Osteocyte (in vitro differentiated cells): ENCODE data around the gene LMBR1. TPM values are rescaled to one million over a fixed set of nuclear protein-coding genes. Genes with fewer than 3 reads are reported as not detected.

ENCODE experiments used
- DNase-seq: peaks from one replicate; pipeline ENCODE4 v3.0.0; 2021; ENCODE audit warnings: mixed read lengths; ENCODE audit not compliant: unreplicated experiment; ENCODE audit errors: extremely low spot score
- H3K27ac Mint-ChIP-seq: one replicate; pipeline ENCODE4 v1.8.0; 2021; ENCODE audit warnings: mild to moderate bottlenecking, mixed read lengths; ENCODE audit not compliant: unreplicated experiment
- H3K27me3 Mint-ChIP-seq: one replicate; pipeline ENCODE4 v1.8.0; 2021; ENCODE audit warnings: mixed read lengths; ENCODE audit not compliant: unreplicated experiment
- H3K36me3 Mint-ChIP-seq: one replicate; pipeline ENCODE4 v1.8.0; 2021; ENCODE audit warnings: mixed read lengths; ENCODE audit not compliant: unreplicated experiment
- H3K4me1 Mint-ChIP-seq: one replicate; pipeline ENCODE4 v1.8.0; 2021; ENCODE audit warnings: mixed read lengths; ENCODE audit not compliant: unreplicated experiment
- H3K4me3 Mint-ChIP-seq: one replicate; pipeline ENCODE4 v1.8.0; 2021; ENCODE audit warnings: mild to moderate bottlenecking, moderate library complexity, mixed read lengths; ENCODE audit not compliant: unreplicated experiment
- H3K9me3 Mint-ChIP-seq: one replicate; pipeline ENCODE4 v1.8.0; 2021; ENCODE audit warnings: mixed read lengths; ENCODE audit not compliant: unreplicated experiment
- CTCF ChIP-seq: fragments of 200-600 bp; sonication (generic); IDR thresholded peaks from 2 replicates; pipeline ENCODE4 v1.5.0; 2021; ENCODE audit warnings: antibody characterized with exemption, mild to moderate bottlenecking, moderate library complexity
- total RNA-seq: library from RNA; stranded (reverse); gene quantifications from 2 replicates; pipeline ENCODE4 v1.2.1, GENCODE V29; 2021

LMBR1 gene
- total RNA-seq, 1 donor from 2014 or later = 55.8 TPM

- Mint-ChIP-seq H3K4me1 (no peaks in the 10 kb centered on the region), H3K27ac (no peak overlapping the region), H3K27me3 (no peaks in the 10 kb centered on the region), H3K36me3 (peaks cover 14% of the 10 kb centered on the region), H3K9me3 (no peaks in the 10 kb centered on the region), H3K4me3 (no peak overlapping the region)
- no peak for DNase-seq
- TF ChIP-seq CTCF = no peak
Measured at GRCh38 chr7:156833312-156833711, 59.7 kb downstream of the LMBR1 start.

- DNase-seq = no peak
Measured at GRCh38 chr7:156832195-156832877, 60.6 kb downstream of the LMBR1 start.

GRCh38 chr7:156829669-156830336 is 63.2 kb downstream of the LMBR1 start:
- Mint-ChIP-seq H3K27ac (no peak overlapping the region), H3K27me3 (no peaks in the 10 kb centered on the region), H3K4me3 (no peak overlapping the region), H3K4me1 (no peaks in the 10 kb centered on the region), H3K36me3 (peaks cover 11% of the 10 kb centered on the region), H3K9me3 (no peaks in the 10 kb centered on the region)
- DNase-seq = no peak
- TF ChIP-seq CTCF = no peak

More at GRCh38 chr7:156832195-156832877, 60.6 kb downstream of the LMBR1 start:
- H3K9me3 Mint-ChIP-seq = no peaks in the 10 kb centered on the region
- H3K27me3 Mint-ChIP-seq = no peaks in the 10 kb centered on the region
- no peak overlapping the region for H3K4me3 Mint-ChIP-seq
- H3K36me3 Mint-ChIP-seq = peaks cover 14% of the 10 kb centered on the region
- TF ChIP-seq CTCF = no peak
- no peaks in the 10 kb centered on the region for H3K4me1 Mint-ChIP-seq
- no peak overlapping the region for H3K27ac Mint-ChIP-seq

GRCh38 chr7:156827587-156828203 is 65.3 kb downstream of the LMBR1 start:
- no peaks in the 10 kb centered on the region for H3K9me3 Mint-ChIP-seq
- peak; percentile 64 for TF ChIP-seq CTCF
- no peaks in the 10 kb centered on the region for H3K4me1 Mint-ChIP-seq
- DNase-seq = no peak
- no peak overlapping the region for H3K4me3 Mint-ChIP-seq
- H3K27me3 Mint-ChIP-seq = no peaks in the 10 kb centered on the region
- no peak overlapping the region for H3K27ac Mint-ChIP-seq
- peaks cover 7% of the 10 kb centered on the region for H3K36me3 Mint-ChIP-seq

- Mint-ChIP-seq H3K4me3 (no peak overlapping the region), H3K36me3 (peaks cover 2% of the 10 kb centered on the region), H3K9me3 (no peaks in the 10 kb centered on the region), H3K27me3 (no peaks in the 10 kb centered on the region), H3K4me1 (no peaks in the 10 kb centered on the region), H3K27ac (no peak overlapping the region)
- DNase-seq = no peak
- no peak for TF ChIP-seq CTCF
Measured at GRCh38 chr7:156823435-156823834, 69.5 kb downstream of the LMBR1 start.
